ENCODE results near the gene CHCHD1.
"Not testable (repeated sequence)": the region's sequence is repeated elsewhere in the genome, so short reads cannot be mapped to it uniquely, and the experiment has no call there.

Gene CHCHD1

GRCh38 chr10:73791871-73792400 is 10.1 kb downstream of the CHCHD1 start:
- DNase-seq (ENCODE audit: low read depth in 1 of 2, low spot score in 1 of 2): no peak

- no peak for DNase-seq (ENCODE audit: low read depth in 1 of 2, low spot score in 1 of 2)
These were observed 11.6 kb downstream of the CHCHD1 start for GRCh38 chr10:73793456-73793855.

DNA sequence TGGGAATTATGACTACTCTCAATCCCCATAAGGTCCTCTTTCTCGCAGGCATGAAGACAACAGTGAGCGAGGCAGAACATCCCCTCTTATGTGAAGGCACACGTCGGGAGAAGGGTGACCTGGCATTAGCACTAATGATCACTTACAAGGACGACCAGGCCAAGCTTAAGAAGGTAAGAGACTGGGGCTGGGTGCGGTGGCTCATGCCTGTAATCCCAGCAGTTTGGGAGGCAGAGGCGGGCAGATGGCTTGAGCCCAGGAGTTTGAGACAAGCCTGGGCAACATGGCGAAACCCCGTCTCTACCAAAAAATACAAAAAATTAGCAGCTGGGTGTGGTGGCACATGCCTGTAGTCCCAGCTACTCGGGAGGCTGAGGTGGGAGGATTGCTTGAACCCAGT is 13.6 kb downstream of the CHCHD1 start:
- not testable (repeated sequence) for DNase-seq (ENCODE audit: low read depth in 1 of 2, low spot score in 1 of 2)

- DNase-seq (ENCODE audit: low read depth in 1 of 2, low spot score in 1 of 2): not testable (repeated sequence)
These were observed 14.2 kb downstream of the CHCHD1 start for GRCh38 chr10:73796035-73796434.

GRCh38 chr10:73796766-73797165 is 14.9 kb downstream of the CHCHD1 start:
- DNase-seq (ENCODE audit: low read depth in 1 of 2, low spot score in 1 of 2): no peak

GRCh38 chr10:73797324-73798025 is 15.6 kb downstream of the CHCHD1 start:
- DNase-seq (ENCODE audit: low read depth in 1 of 2, low spot score in 1 of 2): no peak

GRCh38 chr10:73798087-73798486 is 16.2 kb downstream of the CHCHD1 start:
- DNase-seq (ENCODE audit: low read depth in 1 of 2, low spot score in 1 of 2): no peak

DNA sequence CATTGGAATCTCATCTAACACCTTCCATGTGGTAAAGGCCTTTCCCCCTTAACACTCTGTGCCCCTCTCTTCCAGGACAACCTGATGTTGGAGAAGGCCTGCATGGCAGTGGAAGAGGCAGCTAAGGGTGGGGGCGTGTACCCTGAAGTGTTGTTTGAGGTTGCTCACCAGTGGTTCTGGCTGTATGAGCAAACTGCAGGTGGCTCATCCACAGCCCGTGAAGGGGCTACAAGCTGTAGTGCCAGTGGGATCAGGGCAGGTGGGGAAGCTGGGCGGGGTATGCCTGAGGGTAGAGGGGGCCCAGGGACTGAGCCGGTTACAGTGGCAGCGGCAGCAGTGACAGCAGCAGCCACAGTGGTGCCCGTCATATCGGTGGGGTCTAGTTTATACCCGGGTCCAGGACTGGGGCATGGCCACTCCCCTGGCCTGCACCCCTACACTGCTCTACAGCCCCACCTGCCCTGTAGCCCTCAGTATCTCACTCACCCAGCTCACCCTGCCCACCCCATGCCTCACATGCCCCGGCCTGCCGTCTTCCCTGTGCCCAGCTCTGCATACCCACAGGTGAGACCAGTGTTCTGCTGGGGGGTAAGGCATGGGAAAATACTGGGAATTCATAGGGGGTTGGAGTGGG is 17.2 kb downstream of the CHCHD1 start:
- DNase-seq (ENCODE audit: low read depth in 1 of 2, low spot score in 1 of 2): no peak

DNA sequence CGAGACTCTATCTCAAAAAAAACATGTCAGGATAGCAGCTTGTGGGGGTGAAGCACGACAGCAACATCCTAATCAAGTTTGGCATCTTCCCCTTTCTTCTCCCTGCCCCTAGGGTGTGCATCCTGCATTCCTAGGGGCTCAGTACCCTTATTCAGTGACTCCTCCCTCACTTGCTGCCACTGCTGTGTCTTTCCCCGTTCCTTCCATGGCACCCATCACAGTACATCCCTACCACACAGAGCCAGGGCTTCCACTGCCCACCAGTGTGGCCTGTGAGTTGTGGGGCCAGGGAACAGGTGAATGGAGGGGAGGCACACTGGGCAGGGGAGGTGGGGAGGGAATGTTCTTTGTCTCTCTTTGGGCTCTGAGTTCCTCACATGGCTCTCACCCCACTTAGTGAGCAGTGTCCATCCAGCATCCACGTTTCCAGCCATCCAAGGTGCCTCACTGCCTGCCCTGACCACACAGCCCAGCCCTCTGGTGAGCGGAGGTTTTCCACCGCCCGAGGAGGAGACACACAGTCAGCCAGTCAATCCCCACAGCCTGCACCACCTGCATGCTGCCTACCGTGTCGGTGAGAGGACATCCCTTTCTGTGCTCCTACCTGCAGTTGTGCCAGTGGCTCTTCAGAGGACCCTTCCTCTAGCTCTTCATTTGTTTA is 18.2 kb downstream of the CHCHD1 start:
- DNase-seq (ENCODE audit: low read depth in 1 of 2, low spot score in 1 of 2): no peak

DNA sequence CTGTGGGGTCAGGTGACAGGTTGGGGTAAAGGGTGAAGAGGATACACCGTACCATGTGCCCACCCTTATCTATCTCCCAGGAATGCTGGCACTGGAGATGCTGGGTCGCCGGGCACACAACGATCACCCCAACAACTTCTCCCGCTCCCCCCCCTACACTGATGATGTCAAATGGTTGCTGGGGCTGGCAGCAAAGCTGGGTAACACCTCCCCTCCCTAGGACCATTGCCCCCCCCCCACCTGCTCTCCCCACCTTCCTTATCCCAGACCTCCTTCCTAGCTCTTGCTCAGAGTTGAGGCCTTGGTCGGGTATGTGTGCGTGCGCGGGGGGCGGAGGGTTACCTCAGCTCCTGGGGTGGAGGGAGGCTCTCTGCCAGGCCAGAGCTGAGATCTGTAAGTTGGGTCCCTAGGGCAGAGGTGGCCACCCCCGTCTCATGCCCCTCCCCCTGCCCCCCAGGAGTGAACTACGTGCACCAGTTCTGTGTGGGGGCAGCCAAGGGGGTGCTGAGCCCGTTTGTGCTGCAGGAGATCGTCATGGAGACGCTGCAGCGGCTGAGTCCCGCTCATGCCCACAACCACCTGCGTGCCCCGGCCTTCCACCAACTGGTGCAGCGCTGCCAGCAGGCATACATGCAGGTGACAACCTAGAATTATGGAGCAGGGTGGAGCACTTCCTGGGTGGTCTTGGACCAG is 18.9 kb downstream of the CHCHD1 start:
- no peak for DNase-seq (ENCODE audit: low read depth in 1 of 2, low spot score in 1 of 2)

DNA sequence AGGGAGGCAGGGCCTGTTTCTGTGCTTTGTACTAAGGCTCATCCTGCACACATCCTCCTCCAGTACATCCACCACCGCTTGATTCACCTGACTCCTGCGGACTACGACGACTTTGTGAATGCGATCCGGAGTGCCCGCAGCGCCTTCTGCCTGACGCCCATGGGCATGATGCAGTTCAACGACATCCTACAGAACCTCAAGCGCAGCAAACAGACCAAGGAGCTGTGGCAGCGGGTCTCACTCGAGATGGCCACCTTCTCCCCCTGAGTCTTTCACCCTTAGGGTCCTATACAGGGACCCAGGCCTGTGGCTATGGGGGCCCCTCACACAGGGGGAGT is 19.4 kb downstream of the CHCHD1 start:
- no peak for DNase-seq (ENCODE audit: low read depth in 1 of 2, low spot score in 1 of 2)

DNA sequence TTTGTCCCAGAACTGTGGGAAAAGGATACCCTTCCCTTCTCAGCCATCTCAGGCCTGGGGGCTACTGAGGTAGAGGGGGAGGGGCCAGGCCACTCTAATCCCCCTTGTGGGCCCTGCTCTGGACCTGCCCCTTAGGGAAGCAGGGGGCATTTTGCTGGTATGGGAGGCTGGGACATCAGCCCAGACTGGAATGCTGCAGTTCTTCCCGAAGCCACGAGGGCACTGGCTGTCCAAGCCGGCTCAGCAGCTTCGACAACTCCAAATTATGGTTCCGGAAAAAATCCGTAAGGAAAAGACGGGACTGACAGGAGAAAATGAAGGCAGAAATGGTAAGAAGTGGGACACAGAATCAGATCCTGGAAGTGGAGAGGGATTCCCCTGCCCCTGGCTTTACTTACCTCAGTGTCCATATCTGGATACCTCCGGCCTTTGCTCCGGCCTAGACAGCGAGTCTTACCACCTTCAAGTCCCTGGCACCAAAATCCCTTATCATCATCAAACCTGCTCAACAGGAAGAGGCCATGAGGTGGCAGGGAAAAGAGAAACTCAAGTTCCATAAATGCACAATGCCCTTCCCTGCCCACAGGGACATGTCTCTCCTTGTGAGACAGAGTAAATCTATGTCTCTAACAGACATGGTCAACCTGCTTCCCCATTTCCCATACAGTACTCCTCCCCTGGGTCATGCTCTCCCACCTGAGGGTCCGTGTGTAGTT is 20.6 kb downstream of the CHCHD1 start:
- DNase-seq (ENCODE audit: low read depth in 1 of 2, low spot score in 1 of 2): no peak

DNA sequence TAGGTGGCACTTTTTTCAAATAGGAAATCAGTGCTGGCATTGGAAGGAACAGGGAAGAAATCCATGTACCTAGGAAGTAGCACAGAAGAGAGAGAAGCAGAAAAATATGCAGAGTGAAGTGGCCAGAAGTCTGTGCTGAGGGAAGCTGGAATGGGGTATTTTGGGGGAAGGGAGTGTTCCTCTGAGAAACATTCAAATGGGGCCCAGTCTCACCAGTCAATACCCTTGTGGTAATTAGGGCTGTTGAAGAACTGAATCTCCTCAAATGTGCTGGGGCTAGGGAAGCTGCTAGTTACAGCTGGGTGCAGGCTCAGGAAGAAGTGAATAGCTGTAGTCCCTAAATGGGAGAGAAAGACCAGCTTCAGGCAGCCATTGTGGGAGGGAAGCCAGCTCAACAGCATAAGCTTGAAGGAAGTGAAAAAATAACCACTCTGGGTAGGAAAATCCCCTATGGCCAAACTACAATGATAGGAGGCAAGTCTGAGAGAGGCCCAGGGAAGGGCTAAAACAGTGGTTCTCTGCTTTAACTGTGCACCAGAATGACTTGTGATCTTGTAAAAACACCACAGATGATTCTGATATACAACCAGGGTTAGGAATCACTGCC is 21.9 kb downstream of the CHCHD1 start:
- no peak for DNase-seq (ENCODE audit: low read depth in 1 of 2, low spot score in 1 of 2)

DNA sequence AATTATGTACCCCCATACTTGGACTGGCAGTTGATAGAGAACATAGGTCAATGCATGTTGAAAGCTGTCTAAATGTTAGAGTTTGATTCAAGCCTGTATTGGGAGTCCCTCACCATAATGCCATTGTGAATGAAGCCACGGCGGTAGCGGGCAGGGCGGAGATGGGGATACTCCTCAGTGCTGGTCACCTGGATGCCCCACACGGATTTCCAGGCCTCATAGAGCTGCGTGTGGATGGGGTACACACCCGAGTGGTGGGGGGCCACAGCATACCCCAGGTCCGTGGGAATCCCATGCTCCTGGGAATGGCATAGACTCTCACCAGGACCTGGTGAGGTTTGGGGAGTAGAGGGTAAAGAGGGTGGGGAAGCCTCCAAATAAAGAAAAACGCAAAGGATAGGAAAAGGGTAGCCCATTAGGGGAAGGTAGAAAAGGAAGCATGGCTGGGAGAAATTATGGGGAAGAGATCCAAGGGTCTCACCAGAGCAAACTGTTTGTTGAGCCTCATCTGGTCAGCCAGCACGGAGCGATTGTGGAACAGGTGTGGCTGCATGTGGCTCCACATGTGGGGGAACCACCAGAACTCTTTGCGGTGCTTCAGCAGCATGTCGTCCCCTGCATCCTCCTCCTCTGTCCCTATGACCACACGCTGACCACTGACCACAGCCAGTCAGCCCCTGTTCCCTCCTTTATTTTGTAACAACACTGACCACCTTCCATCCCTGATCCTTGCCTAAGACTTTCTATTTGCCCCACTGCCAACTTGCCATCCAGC is 24.5 kb downstream of the CHCHD1 start:
- DNase-seq (ENCODE audit: low read depth in 1 of 2, low spot score in 1 of 2): no peak

DNA sequence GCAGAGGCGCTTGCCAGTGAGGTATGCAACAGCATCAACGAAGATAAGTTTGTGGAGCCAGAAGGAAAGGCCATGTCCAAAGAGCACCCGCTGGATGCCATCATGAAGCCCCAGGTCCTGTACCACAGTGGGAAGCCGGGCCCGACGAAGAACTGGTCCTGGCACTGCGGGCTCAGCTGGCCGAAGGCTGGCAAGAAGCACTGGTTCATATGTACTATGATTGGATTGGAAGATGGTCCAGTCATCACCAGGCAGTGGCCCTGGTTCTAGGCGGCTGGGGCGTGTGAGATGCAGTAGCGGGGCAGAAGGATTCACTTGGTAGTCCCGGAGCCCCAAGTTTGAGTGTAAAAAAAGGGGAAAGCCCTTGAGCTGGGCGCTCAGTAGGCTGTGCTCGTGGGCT is 25.6 kb downstream of the CHCHD1 start:
- no peak for DNase-seq (ENCODE audit: low read depth in 1 of 2, low spot score in 1 of 2)

GRCh38 chr10:73808021-73808815 is 26.4 kb downstream of the CHCHD1 start:
- DNase-seq (ENCODE audit: low read depth in 1 of 2, low spot score in 1 of 2): no peak

GRCh38 chr10:73809061-73809818 is 27.4 kb downstream of the CHCHD1 start:
- DNase-seq (ENCODE audit: low read depth in 1 of 2, low spot score in 1 of 2): no peak

GRCh38 chr10:73810358-73810734 is 28.5 kb downstream of the CHCHD1 start:
- no peak for DNase-seq (ENCODE audit: low read depth in 1 of 2, low spot score in 1 of 2)

Data from stimulated activated CD4-positive, alpha-beta T cell treated with anti-CD3 and anti-CD28 coated beads, Interleukin-15, amount 100 ng/mL, for 1 hour (primary cell).